Stomach smooth muscle (tissue), 2 donors: ENCODE data around the gene C1orf174.
A peak's percentile ranks its signal among the peaks of the same experiment; 100 is the strongest.

Experiments
- H3K27ac ChIP-seq: one replicate; pipeline ENCODE4 v1.7.0; 2013; ENCODE audit warnings: mild to moderate bottlenecking, low read length, inconsistent platforms
- H3K27me3 ChIP-seq, 2 donors: one replicate each; pipeline ENCODE4 v1.7.0; 2013; ENCODE audit warnings: low read length in 2 of 2; ENCODE audit not compliant: insufficient read depth in 2 of 2, control insufficient read depth in 1 of 2
- H3K36me3 ChIP-seq, 2 donors: one replicate each; pipeline ENCODE4 v1.7.0; 2013; ENCODE audit warnings: low read length in 2 of 2; ENCODE audit not compliant: control insufficient read depth in 2 of 2, insufficient read depth in 2 of 2
- H3K4me1 ChIP-seq: one replicate; pipeline ENCODE4 v1.7.0; 2013; ENCODE audit warnings: low read length; ENCODE audit not compliant: control insufficient read depth, insufficient read depth
- H3K4me3 ChIP-seq, 2 donors: one replicate each; pipeline ENCODE4 v1.7.0; 2013; ENCODE audit warnings: low read length in 2 of 2
- H3K9ac ChIP-seq, 2 donors: one replicate each; pipeline ENCODE4 v1.7.0; 2013; ENCODE audit warnings: low read length in 2 of 2, mild to moderate bottlenecking in 1 of 2
- H3K9me3 ChIP-seq, 2 donors: one replicate each; pipeline ENCODE4 v1.7.0; 2013; ENCODE audit warnings: low read length in 2 of 2; ENCODE audit not compliant: control insufficient read depth in 2 of 2
- donor health status: healthy.
- donor health status: Pancreatic carcinoma.

The C1orf174 gene

DNA sequence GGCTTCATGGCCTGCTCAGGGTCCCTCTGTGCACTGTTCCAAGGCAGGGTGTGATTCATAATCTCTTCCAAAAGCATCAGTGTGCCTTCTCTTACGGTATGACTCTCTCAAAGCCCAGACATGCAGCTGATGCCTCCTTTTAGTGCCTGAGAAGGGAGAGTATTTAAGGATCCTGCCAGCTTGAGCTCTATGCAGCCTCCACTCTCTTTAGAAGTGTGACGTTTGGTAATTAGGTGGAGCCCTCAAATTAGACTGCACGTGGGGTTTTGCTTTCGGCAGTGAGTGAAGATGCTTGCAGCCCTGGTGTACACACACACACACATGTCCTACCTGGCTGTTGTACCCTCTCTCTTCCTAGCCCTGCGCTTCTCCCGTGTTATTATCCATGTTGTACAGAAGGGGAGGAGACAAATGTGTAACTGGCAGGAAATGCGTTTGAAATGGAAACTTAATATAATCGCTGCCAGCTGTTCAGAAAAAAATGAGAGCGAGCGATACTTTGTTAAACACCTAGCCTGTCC lies 2.6 kb upstream of the C1orf174 start:
- Histone ChIP-seq H3K9ac (no peak overlapping the region), H3K27ac (no peak overlapping the region), H3K9me3 (peaks cover 0 to 7% of the 10 kb centered on the region in 2 donors), H3K27me3 (peaks cover 0 to 2% of the 10 kb centered on the region in 2 donors), H3K4me3 (no peak overlapping the region), H3K36me3 (no peaks in the 10 kb centered on the region), H3K4me1 (peaks cover 11% of the 10 kb centered on the region)

DNA sequence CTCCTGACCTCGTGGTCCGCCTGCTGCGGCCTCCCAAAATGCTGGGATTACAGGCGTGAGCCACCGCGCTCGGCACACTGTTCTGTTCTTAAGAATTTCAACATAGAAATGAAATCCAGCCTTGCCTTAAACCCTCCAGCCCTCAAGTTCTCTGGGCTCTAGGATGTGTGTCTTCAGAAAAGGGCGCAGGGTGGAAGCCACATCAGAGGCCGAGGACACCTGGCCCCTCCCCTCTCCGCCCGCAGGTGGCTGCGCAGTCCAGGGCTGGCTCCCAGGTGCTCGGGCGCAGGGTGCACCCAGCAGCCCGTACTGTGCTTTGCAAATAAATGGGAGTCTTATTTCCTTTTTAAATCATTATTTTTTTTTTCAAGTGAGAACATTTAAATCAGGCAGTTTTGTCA lies 2.0 kb upstream of the C1orf174 start:
- Histone ChIP-seq H3K27me3 (no peaks in the 10 kb centered on the region), H3K9ac (no peak overlapping the region), H3K36me3 (no peaks in the 10 kb centered on the region), H3K4me1 (peaks cover 11% of the 10 kb centered on the region), H3K4me3 (no peak overlapping the region), H3K9me3 (peaks cover 0 to 7% of the 10 kb centered on the region in 2 donors), H3K27ac (no peak overlapping the region)

DNA sequence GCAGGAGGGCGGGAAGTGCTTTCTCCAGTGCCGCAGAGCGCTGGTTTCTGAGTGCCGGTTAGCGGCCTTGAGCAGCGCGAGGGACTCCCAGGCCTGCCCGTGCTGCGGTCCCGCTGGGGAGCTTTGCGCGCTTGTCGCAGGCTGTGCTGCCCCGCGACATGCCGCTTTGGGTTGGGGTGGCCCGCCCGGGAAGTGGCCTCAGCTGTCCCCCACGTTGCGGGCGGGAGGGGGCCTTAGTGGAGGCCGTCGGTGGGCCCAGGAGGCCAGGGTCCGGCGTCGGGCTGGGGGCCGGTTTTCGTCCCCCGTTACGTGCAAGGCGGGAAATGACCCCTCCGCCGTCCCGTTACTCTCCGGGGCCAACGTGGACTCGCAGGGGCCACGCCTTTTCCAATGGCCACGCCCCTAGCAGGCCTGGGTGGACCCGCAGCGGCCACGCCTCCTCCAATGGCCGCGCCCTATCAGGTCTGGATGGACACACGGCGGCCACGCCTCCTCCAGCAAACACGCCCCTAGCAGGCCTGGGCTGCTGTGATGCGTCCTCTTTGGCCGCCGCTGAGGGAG lies 977 bp upstream of the C1orf174 start:
- H3K27ac ChIP-seq = peak overlapping the region; percentile 90

DNA sequence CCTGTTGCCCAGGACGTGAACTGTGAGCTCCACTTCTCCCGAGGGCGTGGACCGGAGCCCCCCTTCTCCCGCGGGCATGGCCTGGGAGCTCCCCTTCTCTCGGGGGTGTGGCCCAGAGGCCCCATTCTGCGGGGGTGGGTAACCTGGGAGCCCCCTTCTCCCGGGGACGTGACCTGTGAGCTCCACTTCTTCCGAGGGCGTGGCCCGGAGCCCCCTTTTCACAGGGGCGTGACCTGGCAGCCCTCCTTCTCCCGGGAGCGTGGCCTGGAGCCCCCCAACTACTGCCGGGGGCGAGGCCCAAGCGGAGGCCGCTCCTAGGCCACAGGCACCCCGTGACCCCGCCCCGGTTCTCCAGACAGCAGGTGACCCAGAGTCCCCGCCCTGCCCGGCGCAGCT lies 320 bp downstream of the C1orf174 start:
- H3K27ac ChIP-seq = peak overlapping the region; percentile 90
- peaks cover 21% of the 10 kb centered on the region for H3K4me1 ChIP-seq
- peaks cover 0 to 5% of the 10 kb centered on the region in 2 donors for H3K36me3 ChIP-seq
- H3K4me3 ChIP-seq = peak overlapping the region; percentile 74 to 93
- peaks cover 0 to 7% of the 10 kb centered on the region in 2 donors for H3K9me3 ChIP-seq
- no peaks in the 10 kb centered on the region for H3K27me3 ChIP-seq
- H3K9ac ChIP-seq = peak overlapping the region; percentile 74 to 80

More for the DNA sequence above, 977 bp upstream of the C1orf174 start:
- H3K9me3 ChIP-seq = peaks cover 0 to 7% of the 10 kb centered on the region in 2 donors
- H3K36me3 ChIP-seq = peaks cover 0 to 2% of the 10 kb centered on the region in 2 donors
- no peaks in the 10 kb centered on the region for H3K27me3 ChIP-seq
- peaks cover 11% of the 10 kb centered on the region for H3K4me1 ChIP-seq
- H3K4me3 ChIP-seq = peak overlapping the region; percentile 89 to 93
- H3K9ac ChIP-seq = peak overlapping the region; percentile 80 to 87

DNA sequence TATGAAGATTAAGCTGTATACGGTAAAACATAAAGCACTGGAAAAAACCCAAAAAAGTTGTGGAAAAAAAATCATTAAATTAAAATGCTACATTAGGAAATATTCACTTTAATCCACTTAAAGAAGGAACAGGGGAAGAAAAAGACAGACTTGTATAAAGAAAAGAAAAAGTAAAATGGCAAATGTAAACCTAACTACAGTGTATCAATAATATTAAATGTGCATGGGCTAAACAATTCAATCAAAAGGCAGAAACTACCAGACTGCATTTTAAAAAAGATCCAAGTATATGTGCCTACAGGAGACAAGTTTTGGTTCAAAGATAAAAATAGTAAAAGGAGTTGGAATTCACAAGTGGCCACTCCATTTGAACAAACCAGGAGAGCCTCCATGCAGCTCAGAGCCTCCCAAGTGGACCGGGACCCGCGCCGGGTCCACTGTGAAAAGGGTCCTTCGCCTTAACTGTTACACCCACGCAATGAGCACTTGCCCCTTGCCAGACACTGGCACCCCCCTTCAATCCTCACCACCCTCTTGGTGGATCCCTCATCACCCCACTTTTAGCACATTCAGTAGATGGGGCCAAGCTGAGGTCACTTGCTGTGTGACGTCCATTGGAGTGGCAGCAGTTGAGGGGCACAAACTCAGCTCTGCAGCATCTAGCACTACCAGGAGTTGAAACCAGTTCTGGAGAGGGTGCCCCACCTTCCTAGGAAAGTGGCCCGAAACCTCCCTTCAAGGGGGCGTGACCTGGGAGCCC lies 898 bp downstream of the C1orf174 start:
- Histone ChIP-seq H3K9ac (peak overlapping the region; percentile 74 to 80), H3K9me3 (peaks cover 0 to 7% of the 10 kb centered on the region in 2 donors), H3K36me3 (peaks cover 0 to 5% of the 10 kb centered on the region in 2 donors), H3K27me3 (no peaks in the 10 kb centered on the region), H3K4me1 (peaks cover 21% of the 10 kb centered on the region), H3K4me3 (peak overlapping the region; percentile 74 to 93), H3K27ac (peak overlapping the region; percentile 90)

DNA sequence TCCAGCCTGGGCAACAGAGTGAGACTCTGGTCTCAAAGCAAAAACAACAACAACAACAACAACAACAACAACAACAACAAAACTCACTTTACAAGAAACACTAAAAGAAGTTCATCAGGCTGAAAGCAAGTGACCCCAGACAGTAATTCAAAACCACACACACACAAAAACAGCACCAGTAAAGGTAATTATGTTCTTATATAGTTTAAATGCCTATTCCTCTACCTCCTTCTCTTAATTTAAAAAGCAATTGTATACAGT lies 1.7 kb downstream of the C1orf174 start:
- Histone ChIP-seq H3K9ac (no peak overlapping the region), H3K4me3 (no peak overlapping the region), H3K9me3 (peaks cover 0 to 7% of the 10 kb centered on the region in 2 donors), H3K4me1 (peaks cover 19% of the 10 kb centered on the region), H3K27me3 (no peaks in the 10 kb centered on the region), H3K36me3 (peaks cover 0 to 5% of the 10 kb centered on the region in 2 donors), H3K27ac (no peak overlapping the region)

DNA sequence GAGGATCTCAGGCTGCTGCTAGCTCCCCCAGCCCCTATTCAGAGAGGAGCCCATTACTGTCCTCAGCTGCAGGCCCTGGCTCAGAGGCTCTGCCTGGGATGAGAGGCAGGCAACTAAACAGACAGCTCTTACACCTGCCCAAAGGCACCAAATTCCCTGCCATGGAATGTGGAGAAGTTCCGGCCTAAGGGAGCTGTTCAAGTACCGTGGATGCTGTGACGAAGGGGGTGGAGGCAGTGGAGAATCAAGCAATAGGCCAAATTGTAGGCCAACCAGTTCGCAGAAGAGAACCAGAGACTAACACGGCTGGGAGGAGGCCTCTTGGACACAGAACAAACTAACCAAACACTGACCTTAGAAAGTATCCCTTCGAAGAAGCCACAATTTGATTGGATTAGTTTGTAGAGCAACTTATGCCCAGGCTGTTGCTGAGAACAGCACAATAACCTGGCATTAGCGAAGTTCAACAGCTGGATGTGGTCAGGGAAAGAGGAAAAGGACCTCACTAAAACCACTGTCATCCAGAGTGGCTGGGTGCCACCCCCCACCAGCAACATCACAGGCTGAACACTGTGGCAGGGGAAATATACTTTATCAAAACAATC lies 3.6 kb downstream of the C1orf174 start:
- Histone ChIP-seq H3K4me1 (peaks cover 24% of the 10 kb centered on the region), H3K9me3 (peaks cover 0 to 7% of the 10 kb centered on the region in 2 donors), H3K36me3 (peaks cover 0 to 6% of the 10 kb centered on the region in 2 donors), H3K27ac (no peak overlapping the region), H3K9ac (no peak overlapping the region), H3K4me3 (no peak overlapping the region), H3K27me3 (no peaks in the 10 kb centered on the region)

DNA sequence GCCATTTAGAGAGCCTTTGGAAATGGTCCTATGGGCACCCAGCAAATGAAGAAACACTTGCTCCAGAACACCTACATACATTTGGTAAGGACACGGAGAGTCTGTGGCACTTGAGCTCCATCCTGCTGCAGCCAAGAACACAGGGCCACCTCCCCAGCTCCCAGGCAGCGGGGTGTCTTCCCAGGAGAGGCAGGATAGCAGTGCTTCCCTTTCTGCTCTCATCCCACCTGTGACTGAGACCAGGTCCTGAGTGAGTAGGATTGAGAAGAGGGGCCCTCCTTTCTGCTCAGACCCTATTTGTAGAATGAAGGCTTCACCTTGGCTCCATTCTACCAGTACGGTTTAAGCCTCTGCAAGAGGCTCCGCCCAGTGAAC lies 4.1 kb downstream of the C1orf174 start:
- peaks cover 24% of the 10 kb centered on the region for H3K4me1 ChIP-seq
- H3K36me3 ChIP-seq = peaks cover 0 to 12% of the 10 kb centered on the region in 2 donors

DNA sequence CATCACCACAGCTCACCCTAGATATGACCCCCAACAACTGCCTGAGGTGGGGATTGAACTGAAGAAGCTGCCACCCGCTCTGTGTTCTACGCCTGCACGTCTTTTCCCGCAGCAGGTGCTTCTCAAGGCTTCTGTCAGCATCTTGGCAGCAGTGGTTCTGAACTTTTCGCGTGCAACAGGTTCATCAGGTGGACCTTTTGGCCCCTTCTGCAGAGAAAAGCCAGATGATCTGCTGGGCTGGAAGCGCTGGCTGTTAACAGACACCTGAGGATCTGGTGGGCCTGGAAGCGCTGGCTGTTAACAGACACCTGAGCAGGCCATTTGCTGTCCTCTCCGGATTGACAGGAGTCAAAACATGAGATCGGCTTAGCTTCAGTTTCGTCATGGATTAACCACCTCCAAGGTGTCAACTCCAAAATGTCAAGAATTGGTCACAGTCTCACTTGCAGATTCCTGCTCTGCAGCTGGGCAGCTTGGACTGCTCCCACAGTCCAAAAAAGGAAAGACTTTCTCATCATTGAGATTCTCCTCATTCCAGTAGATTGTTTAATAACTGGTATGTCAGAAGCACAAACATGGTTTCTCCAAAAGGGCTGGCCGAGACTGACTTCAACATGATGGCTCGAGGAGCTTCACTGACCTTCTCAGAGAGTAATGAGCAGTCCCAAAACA lies 4.7 kb downstream of the C1orf174 start:
- Histone ChIP-seq H3K27me3 (no peaks in the 10 kb centered on the region), H3K27ac (no peak overlapping the region), H3K36me3 (peaks cover 5 to 17% of the 10 kb centered on the region in 2 donors), H3K4me1 (peaks cover 24% of the 10 kb centered on the region), H3K4me3 (no peak overlapping the region), H3K9ac (no peak overlapping the region), H3K9me3 (peaks cover 0 to 7% of the 10 kb centered on the region in 2 donors)

More for the DNA sequence above, 4.1 kb downstream of the C1orf174 start:
- peaks cover 0 to 7% of the 10 kb centered on the region in 2 donors for H3K9me3 ChIP-seq
- no peaks in the 10 kb centered on the region for H3K27me3 ChIP-seq
- no peak overlapping the region for H3K4me3 ChIP-seq
- H3K9ac ChIP-seq = no peak overlapping the region
- H3K27ac ChIP-seq = no peak overlapping the region

DNA sequence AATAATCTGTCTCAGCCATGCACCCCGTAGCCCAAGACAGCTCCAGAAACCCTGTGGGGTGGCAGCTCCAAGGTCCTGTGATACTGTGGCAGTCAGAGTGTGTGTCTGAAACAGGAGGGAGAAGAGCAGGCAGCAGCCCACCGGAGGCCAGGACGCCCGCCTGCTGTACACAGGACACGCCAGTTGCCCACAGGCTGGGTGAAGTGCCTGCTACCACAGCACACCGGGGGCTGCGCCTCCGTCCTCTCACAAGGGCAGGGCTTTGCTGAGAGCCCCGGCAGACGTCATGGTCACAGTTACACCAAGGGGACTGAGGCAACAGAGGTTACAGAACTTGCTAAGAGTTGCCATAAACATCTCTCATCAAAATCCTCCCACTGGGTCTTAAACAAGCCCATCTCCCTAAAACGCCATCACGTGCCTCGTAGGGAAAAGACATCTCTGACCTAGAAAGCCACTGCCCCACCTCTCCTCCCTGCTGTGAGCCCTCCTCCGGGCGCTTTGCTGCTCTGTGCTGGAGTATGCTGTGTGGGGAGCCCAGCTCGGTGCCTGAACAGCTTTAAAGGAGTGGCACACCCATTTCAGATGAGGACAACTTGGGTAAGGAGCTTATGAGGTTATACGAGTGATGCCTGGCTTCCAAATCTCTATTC lies 5.3 kb downstream of the C1orf174 start:
- Histone ChIP-seq H3K4me3 (no peak overlapping the region), H3K9ac (no peak overlapping the region), H3K27me3 (no peaks in the 10 kb centered on the region), H3K4me1 (peaks cover 22% of the 10 kb centered on the region), H3K9me3 (peaks cover 0 to 7% of the 10 kb centered on the region in 2 donors), H3K36me3 (peaks cover 12 to 24% of the 10 kb centered on the region in 2 donors), H3K27ac (no peak overlapping the region)
